Upper lobe of left lung (tissue), 4 donors: ENCODE measurements around the gene PROSER2.

Experiments used
- CTCF ChIP-seq, 6 experiments: fragments of 450-650 bp in 4 of 6; fragments of 200-600 bp in 2 of 6; sonication (generic) in 2 of 6; IDR thresholded peaks; one replicate each; pipeline ENCODE4 v1.5.1; 2016 to 2019; ENCODE audit warnings: antibody characterized with exemption in 6 of 6
- EP300 ChIP-seq, 4 donors: sonication (generic); formaldehyde crosslinking; IDR thresholded peaks; one replicate each; pipeline ENCODE4 v1.5.1; 2017; ENCODE audit warnings: antibody characterized with exemption in 4 of 4, control low read depth in 2 of 4
- POLR2A ChIP-seq, 4 donors: fragments of 450-650 bp; IDR thresholded peaks; one replicate each; pipeline ENCODE4 v1.5.1; 2016 to 2017; ENCODE audit warnings: antibody characterized with exemption in 4 of 4, mild to moderate bottlenecking in 2 of 4

GRCh38 chr10:11870900-11871400 is 47.8 kb downstream of the PROSER2 start:
- TF ChIP-seq EP300 (IDR thresholded peaks at IDR 0.05), result no peak
- TF ChIP-seq CTCF (IDR thresholded peaks at IDR 0.05), result no peak
- no peak for TF ChIP-seq POLR2A (IDR thresholded peaks at IDR 0.05)
